Prostate gland (tissue), 2 donors: ENCODE data around the gene NHLH2.

ENCODE experiments used
- POLR2A ChIP-seq: fragments of 450-650 bp; IDR thresholded peaks from one replicate; pipeline ENCODE4 v1.6.1; 2016; ENCODE audit warnings: antibody characterized with exemption, mild to moderate bottlenecking
- POLR2AphosphoS5 ChIP-seq: sonication (generic); formaldehyde crosslinking; IDR thresholded peaks from one replicate; pipeline ENCODE4 v1.6.1; 2017; ENCODE audit warnings: antibody characterized with exemption
- TF ChIP-seq, protein P1 (sequence below), 4 experiments: fragments of 200-600 bp in 2 of 4; fragments of 450-650 bp in 2 of 4; sonication (generic) in 2 of 4; IDR thresholded peaks; 1 replicate in 3 of 4; 2 replicates in 1 of 4; pipeline ENCODE4 v1.5.1; 2016 to 2019; ENCODE audit warnings: antibody characterized with exemption in 4 of 4, mild to moderate bottlenecking in 2 of 4, moderate library complexity in 2 of 4

- TF ChIP-seq, protein P1, sequence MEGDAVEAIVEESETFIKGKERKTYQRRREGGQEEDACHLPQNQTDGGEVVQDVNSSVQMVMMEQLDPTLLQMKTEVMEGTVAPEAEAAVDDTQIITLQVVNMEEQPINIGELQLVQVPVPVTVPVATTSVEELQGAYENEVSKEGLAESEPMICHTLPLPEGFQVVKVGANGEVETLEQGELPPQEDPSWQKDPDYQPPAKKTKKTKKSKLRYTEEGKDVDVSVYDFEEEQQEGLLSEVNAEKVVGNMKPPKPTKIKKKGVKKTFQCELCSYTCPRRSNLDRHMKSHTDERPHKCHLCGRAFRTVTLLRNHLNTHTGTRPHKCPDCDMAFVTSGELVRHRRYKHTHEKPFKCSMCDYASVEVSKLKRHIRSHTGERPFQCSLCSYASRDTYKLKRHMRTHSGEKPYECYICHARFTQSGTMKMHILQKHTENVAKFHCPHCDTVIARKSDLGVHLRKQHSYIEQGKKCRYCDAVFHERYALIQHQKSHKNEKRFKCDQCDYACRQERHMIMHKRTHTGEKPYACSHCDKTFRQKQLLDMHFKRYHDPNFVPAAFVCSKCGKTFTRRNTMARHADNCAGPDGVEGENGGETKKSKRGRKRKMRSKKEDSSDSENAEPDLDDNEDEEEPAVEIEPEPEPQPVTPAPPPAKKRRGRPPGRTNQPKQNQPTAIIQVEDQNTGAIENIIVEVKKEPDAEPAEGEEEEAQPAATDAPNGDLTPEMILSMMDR (IDR thresholded peaks at IDR 0.05), result no peak
- no peak for TF ChIP-seq POLR2A
- no peak for TF ChIP-seq POLR2AphosphoS5
These were observed 6.9 kb upstream of the NHLH2 start for GRCh38 chr1:115847787-115848186.
